GM12891 (cell line): ENCODE results near the gene LDHAL6A.

Source experiments
- POLR2A ChIP-seq: IDR thresholded peaks from 2 replicates; pipeline ENCODE4 v1.6.1; 2011; ENCODE audit warnings: low read depth, low read length, control low read depth
- POLR2AphosphoS5 ChIP-seq: IDR thresholded peaks from 2 replicates; pipeline ENCODE4 v1.6.1; 2011; ENCODE audit warnings: low read depth, low read length, control low read depth

- peak; percentile 75; the same call in 1 of the 2 replicates for TF ChIP-seq POLR2AphosphoS5
- no peak; the same call in none of the 2 replicates for TF ChIP-seq POLR2A
These were observed 46.9 kb upstream of the LDHAL6A start for GRCh38 chr11:18408558-18409291.
